HL-60 (cell line): ENCODE measurements around the gene DPP6.

ENCODE experiments used
- DNase-seq, 2 experiments: peaks; one replicate each; pipeline ENCODE4 v3.0.0-alpha.2; 2010 to 2020; ENCODE audit warnings: low read depth in 1 of 2, low spot score in 1 of 2
- H3K27ac ChIP-seq: fragments of 250-450 bp; sonication (Bioruptor Pico); replicated peaks from 2 replicates; pipeline ENCODE4 v1.5.1; 2020; ENCODE audit warnings: mild to moderate bottlenecking, moderate library complexity
- H3K27me3 ChIP-seq: fragments of 250-450 bp; sonication (Bioruptor Pico); 2 replicates; pipeline ENCODE4 v1.5.1; 2021; ENCODE audit warnings: mild to moderate bottlenecking, moderate library complexity; ENCODE audit not compliant: insufficient read depth, poor library complexity, severe bottlenecking
- H3K4me3 ChIP-seq: replicated peaks from 2 replicates; pipeline ENCODE4 v1.5.1; 2011; ENCODE audit warnings: mild to moderate bottlenecking, control low read depth, low read length; ENCODE audit not compliant: insufficient read depth
- CTCF ChIP-seq: IDR thresholded peaks from one replicate; pipeline ENCODE4 v1.5.1; 2011; ENCODE audit warnings: low read length, control low read depth, inconsistent platforms; ENCODE audit not compliant: insufficient read depth
- GABPA ChIP-seq: IDR thresholded peaks from 2 replicates; pipeline ENCODE4 v1.6.1; 2012; ENCODE audit warnings: low read depth
- POLR2AphosphoS5 ChIP-seq: IDR thresholded peaks from 2 replicates; pipeline ENCODE4 v1.6.1; 2012; ENCODE audit warnings: low read depth
- SPI1 ChIP-seq: IDR thresholded peaks from 2 replicates; pipeline ENCODE4 v1.6.1; 2012; ENCODE audit warnings: low read depth, mild to moderate bottlenecking, borderline replicate concordance
- TF ChIP-seq, protein P1 (sequence below): IDR thresholded peaks from 2 replicates; pipeline ENCODE4 v1.6.1; 2012; ENCODE audit warnings: low read depth; ENCODE audit not compliant: insufficient replicate concordance

DPP6 gene

DNA sequence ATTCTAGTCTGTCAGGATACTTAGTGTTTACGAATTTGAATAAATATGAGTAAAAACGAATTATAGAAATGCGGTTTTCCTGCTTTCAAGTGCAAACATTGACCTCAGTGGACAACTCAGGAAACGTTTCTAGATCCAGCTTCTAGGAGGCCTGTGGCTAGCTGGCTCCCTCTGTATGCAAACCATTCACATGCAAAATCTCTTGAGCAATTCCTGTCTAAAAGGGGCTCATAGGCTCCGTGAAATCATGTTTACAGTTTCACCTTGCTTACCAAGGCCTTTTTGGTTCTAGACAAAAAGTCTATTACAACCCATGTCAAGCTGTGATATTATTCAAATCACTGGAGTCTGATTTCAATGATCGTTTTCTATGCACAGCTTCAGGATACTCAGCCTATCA, 364.5 kb downstream of the DPP6 start:
- Histone ChIP-seq H3K27ac (no peak overlapping the region), H3K4me3 (no peak overlapping the region), H3K27me3 (no peaks in the 10 kb centered on the region)
- no peak for TF ChIP-seq CTCF
- TF ChIP-seq, protein P1, sequence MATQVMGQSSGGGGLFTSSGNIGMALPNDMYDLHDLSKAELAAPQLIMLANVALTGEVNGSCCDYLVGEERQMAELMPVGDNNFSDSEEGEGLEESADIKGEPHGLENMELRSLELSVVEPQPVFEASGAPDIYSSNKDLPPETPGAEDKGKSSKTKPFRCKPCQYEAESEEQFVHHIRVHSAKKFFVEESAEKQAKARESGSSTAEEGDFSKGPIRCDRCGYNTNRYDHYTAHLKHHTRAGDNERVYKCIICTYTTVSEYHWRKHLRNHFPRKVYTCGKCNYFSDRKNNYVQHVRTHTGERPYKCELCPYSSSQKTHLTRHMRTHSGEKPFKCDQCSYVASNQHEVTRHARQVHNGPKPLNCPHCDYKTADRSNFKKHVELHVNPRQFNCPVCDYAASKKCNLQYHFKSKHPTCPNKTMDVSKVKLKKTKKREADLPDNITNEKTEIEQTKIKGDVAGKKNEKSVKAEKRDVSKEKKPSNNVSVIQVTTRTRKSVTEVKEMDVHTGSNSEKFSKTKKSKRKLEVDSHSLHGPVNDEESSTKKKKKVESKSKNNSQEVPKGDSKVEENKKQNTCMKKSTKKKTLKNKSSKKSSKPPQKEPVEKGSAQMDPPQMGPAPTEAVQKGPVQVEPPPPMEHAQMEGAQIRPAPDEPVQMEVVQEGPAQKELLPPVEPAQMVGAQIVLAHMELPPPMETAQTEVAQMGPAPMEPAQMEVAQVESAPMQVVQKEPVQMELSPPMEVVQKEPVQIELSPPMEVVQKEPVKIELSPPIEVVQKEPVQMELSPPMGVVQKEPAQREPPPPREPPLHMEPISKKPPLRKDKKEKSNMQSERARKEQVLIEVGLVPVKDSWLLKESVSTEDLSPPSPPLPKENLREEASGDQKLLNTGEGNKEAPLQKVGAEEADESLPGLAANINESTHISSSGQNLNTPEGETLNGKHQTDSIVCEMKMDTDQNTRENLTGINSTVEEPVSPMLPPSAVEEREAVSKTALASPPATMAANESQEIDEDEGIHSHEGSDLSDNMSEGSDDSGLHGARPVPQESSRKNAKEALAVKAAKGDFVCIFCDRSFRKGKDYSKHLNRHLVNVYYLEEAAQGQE: no peak
- no peak for TF ChIP-seq POLR2AphosphoS5
- TF ChIP-seq SPI1: no peak
- TF ChIP-seq GABPA: no peak
- DNase-seq: no peak

DNA sequence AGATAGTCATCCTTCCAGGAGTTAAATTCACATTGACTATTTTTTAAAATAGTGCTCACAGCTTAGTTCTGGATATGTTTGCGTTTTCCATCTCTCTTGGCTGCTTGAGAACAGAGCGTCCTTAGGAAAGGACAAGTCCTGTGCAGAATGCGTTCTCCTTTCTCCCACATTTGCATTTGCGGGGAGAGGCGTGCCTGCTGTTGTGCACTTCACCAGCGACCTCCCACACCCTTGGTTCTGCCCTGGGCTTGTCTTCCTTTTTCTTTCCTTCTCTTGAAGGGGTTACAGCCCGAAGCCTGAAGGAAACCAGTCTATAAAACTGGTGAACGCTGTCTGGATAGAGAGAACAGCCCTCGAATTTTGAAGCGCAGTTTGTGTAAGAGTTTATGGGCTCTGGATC, 367.1 kb downstream of the DPP6 start:
- Histone ChIP-seq H3K27me3 (no peaks in the 10 kb centered on the region), H3K27ac (no peak overlapping the region), H3K4me3 (no peak overlapping the region)
- TF ChIP-seq CTCF: no peak
- TF ChIP-seq SPI1: no peak
- no peak for TF ChIP-seq POLR2AphosphoS5
- TF ChIP-seq, protein P1: no peak
- no peak for TF ChIP-seq GABPA
- DNase-seq: no peak

DNA sequence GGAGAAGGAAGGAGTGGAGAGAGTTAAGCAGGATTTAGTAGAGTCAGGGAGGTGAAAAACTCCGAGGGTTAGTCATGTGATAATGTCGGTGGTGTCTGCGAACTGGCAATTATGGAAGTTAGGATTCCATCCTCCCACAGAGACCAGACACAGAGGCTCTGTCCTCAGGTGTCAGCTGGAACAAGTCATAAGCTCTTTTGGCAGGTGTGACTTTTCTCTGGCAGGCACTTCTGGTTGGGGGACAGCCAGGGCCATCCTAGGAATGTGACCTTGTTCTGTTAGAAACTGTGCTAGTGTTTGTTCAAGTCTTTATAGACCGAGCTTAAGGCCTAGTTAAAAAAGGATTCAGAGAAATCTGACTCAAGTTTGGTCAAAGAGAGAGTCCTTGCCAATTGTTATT, 371.0 kb downstream of the DPP6 start:
- DNase-seq: no peak
- no peak overlapping the region for H3K27ac ChIP-seq
- H3K27me3 ChIP-seq: no peaks in the 10 kb centered on the region
- H3K4me3 ChIP-seq: no peak overlapping the region
- no peak for TF ChIP-seq GABPA
- TF ChIP-seq SPI1: no peak
- TF ChIP-seq POLR2AphosphoS5: no peak
- TF ChIP-seq CTCF: no peak
- TF ChIP-seq, protein P1: no peak
